Peyer's patch (tissue), 4 donors: ENCODE measurements around the gene LAMC1.

Experiments
- POLR2A ChIP-seq, 2 donors: fragments of 450-650 bp; IDR thresholded peaks; one replicate each; pipeline ENCODE4 v1.5.1; 2017; ENCODE audit warnings: antibody characterized with exemption in 2 of 2, mild to moderate bottlenecking in 2 of 2, moderate library complexity in 2 of 2
- TF ChIP-seq, protein P1 (sequence below), 6 experiments: fragments of 450-650 bp in 4 of 6; fragments of 200-600 bp in 2 of 6; sonication (generic) in 1 of 6; IDR thresholded peaks; one replicate each; pipeline ENCODE4 v1.5.1; 2017 to 2019; ENCODE audit warnings: antibody characterized with exemption in 6 of 6, mild to moderate bottlenecking in 3 of 6, moderate library complexity in 1 of 6

DNA sequence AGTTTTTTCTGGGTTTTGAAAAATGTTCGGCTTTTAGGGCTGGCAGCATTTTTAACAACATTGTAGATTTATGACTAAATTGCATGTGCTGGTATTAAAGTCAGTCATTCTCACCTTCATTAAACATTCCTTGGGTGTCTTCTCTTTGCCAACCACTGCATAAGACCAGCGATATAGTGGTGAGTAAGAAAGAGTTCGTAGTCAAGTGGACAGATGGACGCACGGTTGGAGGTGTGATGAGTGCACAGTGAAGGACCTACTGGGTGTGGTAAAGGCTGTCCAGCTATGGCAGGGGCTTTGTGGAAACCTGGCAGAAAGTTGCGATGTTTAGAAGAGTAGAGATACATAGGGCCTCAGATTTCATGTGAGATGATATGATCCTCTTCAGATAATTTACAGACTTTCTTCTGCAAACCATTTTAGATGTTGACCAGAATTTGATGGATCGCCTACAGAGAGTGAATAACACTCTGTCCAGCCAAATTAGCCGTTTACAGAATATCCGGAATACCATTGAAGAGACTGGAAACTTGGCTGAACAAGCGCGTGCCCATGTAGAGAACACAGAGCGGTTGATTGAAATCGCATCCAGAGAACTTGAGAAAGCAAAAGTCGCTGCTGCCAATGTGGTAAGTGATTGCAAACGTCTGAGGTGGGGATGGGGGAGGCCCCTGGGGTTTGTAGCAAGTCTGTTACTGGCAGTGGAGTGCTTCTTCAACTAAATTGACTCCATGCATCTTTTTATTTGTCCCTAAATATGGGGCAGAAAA is 106.9 kb downstream of the LAMC1 start:
- TF ChIP-seq, protein P1, sequence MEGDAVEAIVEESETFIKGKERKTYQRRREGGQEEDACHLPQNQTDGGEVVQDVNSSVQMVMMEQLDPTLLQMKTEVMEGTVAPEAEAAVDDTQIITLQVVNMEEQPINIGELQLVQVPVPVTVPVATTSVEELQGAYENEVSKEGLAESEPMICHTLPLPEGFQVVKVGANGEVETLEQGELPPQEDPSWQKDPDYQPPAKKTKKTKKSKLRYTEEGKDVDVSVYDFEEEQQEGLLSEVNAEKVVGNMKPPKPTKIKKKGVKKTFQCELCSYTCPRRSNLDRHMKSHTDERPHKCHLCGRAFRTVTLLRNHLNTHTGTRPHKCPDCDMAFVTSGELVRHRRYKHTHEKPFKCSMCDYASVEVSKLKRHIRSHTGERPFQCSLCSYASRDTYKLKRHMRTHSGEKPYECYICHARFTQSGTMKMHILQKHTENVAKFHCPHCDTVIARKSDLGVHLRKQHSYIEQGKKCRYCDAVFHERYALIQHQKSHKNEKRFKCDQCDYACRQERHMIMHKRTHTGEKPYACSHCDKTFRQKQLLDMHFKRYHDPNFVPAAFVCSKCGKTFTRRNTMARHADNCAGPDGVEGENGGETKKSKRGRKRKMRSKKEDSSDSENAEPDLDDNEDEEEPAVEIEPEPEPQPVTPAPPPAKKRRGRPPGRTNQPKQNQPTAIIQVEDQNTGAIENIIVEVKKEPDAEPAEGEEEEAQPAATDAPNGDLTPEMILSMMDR (IDR thresholded peaks at IDR 0.05) = no peak
- TF ChIP-seq POLR2A (IDR thresholded peaks at IDR 0.05) = no peak
